Endothelial cell of umbilical vein (primary cell): ENCODE measurements around the gene OLIG1.

Source experiments
- MAX ChIP-seq: IDR thresholded peaks from 2 replicates; pipeline ENCODE4 v1.6.1; 2011; ENCODE audit not compliant: insufficient read depth, insufficient read length
- MYC ChIP-seq: IDR thresholded peaks from one replicate; pipeline ENCODE4 v1.6.1; 2011; ENCODE audit warnings: mild to moderate bottlenecking, low read depth, low read length
- POLR2AphosphoS5 ChIP-seq: IDR thresholded peaks from 2 replicates; pipeline ENCODE4 v1.6.1; 2012; ENCODE audit warnings: low read depth, mild to moderate bottlenecking, control low read depth, low read length, moderate library complexity; ENCODE audit not compliant: insufficient read depth
- TF ChIP-seq, protein P1 (sequence below), 2 donors: IDR thresholded peaks; 1 replicate in 1 of 2; 2 replicates in 1 of 2; pipeline ENCODE4 v1.5.1; 2011; ENCODE audit warnings: low read length in 2 of 2, mild to moderate bottlenecking in 2 of 2, moderate library complexity in 2 of 2, control low read depth in 1 of 2, inconsistent platforms in 1 of 2, low read depth in 1 of 2; ENCODE audit not compliant: insufficient read depth in 1 of 2; ENCODE audit errors: extremely low read depth in 1 of 2

DNA sequence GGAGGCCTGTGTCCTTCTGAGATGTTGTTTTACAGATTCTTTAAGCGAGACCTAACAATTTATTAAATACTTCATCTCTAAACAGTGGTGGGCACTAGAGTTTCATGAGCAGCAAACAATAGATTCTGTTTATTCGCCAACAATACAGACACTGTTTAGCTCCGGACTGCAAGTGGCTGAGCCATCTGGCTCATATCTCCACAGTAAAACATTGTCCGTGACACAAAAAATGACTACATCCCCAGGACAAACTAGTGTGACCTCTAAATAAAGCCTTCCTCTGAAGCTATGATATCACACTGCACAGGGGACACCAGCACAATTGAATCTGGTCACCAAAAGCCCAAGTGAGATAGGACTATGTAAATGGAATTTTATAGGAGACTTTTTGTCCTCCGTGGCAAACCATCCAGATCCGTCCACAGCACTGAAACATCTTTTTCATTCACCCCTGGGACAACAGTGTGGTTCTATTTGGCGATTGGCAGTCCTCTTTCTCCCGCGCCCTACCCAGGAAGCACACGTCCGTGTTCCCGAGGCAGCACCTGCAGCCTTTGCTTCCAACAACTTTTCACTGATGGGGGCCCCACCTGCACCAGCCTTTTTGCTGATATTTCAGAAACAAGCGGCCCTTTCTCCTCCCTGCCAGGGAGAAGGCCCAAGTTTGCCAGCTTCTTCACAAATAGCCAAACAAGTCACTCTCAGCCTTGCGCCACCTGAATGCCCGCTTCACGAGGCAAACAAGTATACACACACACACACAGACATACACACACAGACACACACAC, 47.4 kb downstream of the OLIG1 start:
- TF ChIP-seq, protein P1, sequence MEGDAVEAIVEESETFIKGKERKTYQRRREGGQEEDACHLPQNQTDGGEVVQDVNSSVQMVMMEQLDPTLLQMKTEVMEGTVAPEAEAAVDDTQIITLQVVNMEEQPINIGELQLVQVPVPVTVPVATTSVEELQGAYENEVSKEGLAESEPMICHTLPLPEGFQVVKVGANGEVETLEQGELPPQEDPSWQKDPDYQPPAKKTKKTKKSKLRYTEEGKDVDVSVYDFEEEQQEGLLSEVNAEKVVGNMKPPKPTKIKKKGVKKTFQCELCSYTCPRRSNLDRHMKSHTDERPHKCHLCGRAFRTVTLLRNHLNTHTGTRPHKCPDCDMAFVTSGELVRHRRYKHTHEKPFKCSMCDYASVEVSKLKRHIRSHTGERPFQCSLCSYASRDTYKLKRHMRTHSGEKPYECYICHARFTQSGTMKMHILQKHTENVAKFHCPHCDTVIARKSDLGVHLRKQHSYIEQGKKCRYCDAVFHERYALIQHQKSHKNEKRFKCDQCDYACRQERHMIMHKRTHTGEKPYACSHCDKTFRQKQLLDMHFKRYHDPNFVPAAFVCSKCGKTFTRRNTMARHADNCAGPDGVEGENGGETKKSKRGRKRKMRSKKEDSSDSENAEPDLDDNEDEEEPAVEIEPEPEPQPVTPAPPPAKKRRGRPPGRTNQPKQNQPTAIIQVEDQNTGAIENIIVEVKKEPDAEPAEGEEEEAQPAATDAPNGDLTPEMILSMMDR (IDR thresholded peaks at IDR 0.05; ENCODE audit: extremely low read depth in 1 of 2, insufficient read depth in 1 of 2, low read depth in 1 of 2, low read length in 2 of 2) = no peak
- no peak for TF ChIP-seq MYC
- no peak for TF ChIP-seq MAX
- no peak for TF ChIP-seq POLR2AphosphoS5
